HepG2 (cell line): ENCODE data around the gene DNMT3A. TPM values are rescaled to one million over a fixed set of nuclear protein-coding genes. Genes with fewer than 3 reads are reported as not detected.

Source experiments
- CCDC6 ChIP-seq: sonication (generic); formaldehyde crosslinking; IDR thresholded peaks from 2 replicates; pipeline ENCODE4 v1.8.1; 2022; ENCODE audit warnings: mild to moderate bottlenecking, missing genetic modification reagents, moderate library complexity
- DR1 ChIP-seq: sonication (generic); formaldehyde crosslinking; IDR thresholded peaks from 2 replicates; pipeline ENCODE4 v1.8.0; 2021; ENCODE audit warnings: mild to moderate bottlenecking, missing genetic modification reagents, inconsistent platforms
- FOXA3 ChIP-seq: IDR thresholded peaks from 2 replicates; pipeline ENCODE4 v1.6.1; 2016; ENCODE audit warnings: missing genetic modification reagents, missing compliant biosample characterization
- HES4 ChIP-seq: sonication (generic); formaldehyde crosslinking; IDR thresholded peaks from 2 replicates; pipeline ENCODE4 v1.9.0; 2021; ENCODE audit warnings: mild to moderate bottlenecking, missing genetic modification reagents, borderline replicate concordance
- HNRNPUL1 ChIP-seq: fragments of 200-400 bp; formaldehyde crosslinking; IDR thresholded peaks from 2 replicates; pipeline ENCODE4 v1.6.1; 2017; ENCODE audit warnings: low read depth, mild to moderate bottlenecking, low read length, moderate library complexity
- HOXD1 ChIP-seq: sonication (generic); formaldehyde crosslinking; IDR thresholded peaks from 2 replicates; pipeline ENCODE4 v1.5.0; 2020; ENCODE audit warnings: missing genetic modification reagents
- JUND ChIP-seq: sonication (generic); formaldehyde crosslinking; IDR thresholded peaks from 2 replicates; pipeline ENCODE4 v1.8.0; 2022; ENCODE audit warnings: mild to moderate bottlenecking, missing genetic modification reagents
- KDM5B ChIP-seq: sonication (generic); formaldehyde crosslinking; IDR thresholded peaks from 2 replicates; pipeline ENCODE4 v1.4.0; 2020; ENCODE audit warnings: missing genetic modification reagents, mild to moderate bottlenecking, borderline replicate concordance
- KLF15 ChIP-seq: sonication (generic); formaldehyde crosslinking; IDR thresholded peaks from 2 replicates; pipeline ENCODE4 v1.8.1; 2023; ENCODE audit warnings: borderline replicate concordance, mild to moderate bottlenecking, inconsistent platforms, missing genetic modification reagents, mixed read lengths
- PITX1 ChIP-seq: sonication (generic); formaldehyde crosslinking; IDR thresholded peaks from 2 replicates; pipeline ENCODE4 v1.5.1; 2020; ENCODE audit warnings: mild to moderate bottlenecking, missing genetic modification reagents
- PRDM15 ChIP-seq: sonication (generic); formaldehyde crosslinking; IDR thresholded peaks from 2 replicates; pipeline ENCODE4 v1.4.0; 2020; ENCODE audit warnings: missing genetic modification reagents
- SPEN ChIP-seq: sonication (generic); formaldehyde crosslinking; IDR thresholded peaks from 2 replicates; pipeline ENCODE4 v1.5.1; 2020; ENCODE audit warnings: low read depth, mild to moderate bottlenecking, missing genetic modification reagents
- UBTF ChIP-seq: sonication (generic); formaldehyde crosslinking; IDR thresholded peaks from 2 replicates; pipeline ENCODE4 v1.4.0; 2020; ENCODE audit warnings: mild to moderate bottlenecking, missing genetic modification reagents
- ZFX ChIP-seq: sonication (generic); formaldehyde crosslinking; IDR thresholded peaks from 2 replicates; pipeline ENCODE4 v1.4.0; 2020; ENCODE audit warnings: mild to moderate bottlenecking, low read depth, missing genetic modification reagents, moderate library complexity
- ZNF263 ChIP-seq: sonication (generic); formaldehyde crosslinking; IDR thresholded peaks from 2 replicates; pipeline ENCODE4 v1.4.0; 2020; ENCODE audit warnings: missing genetic modification reagents
- ZNF547 ChIP-seq: sonication (generic); formaldehyde crosslinking; IDR thresholded peaks from 2 replicates; pipeline ENCODE4 v1.5.1; 2020; ENCODE audit warnings: mild to moderate bottlenecking, missing genetic modification reagents
- ZNF619 ChIP-seq: sonication (generic); formaldehyde crosslinking; IDR thresholded peaks from 2 replicates; pipeline ENCODE4 v1.4.0; 2020; ENCODE audit warnings: mild to moderate bottlenecking, missing genetic modification reagents
- ZXDC ChIP-seq: sonication (generic); formaldehyde crosslinking; IDR thresholded peaks from 2 replicates; pipeline ENCODE4 v1.5.0; 2020; ENCODE audit warnings: mild to moderate bottlenecking, missing genetic modification reagents
- polyA plus RNA-seq, 8 experiments: library from polyadenylated mRNA; depleted of rRNA in 3 of 8; stranded (reverse) in 7 of 8; unstranded in 1 of 8; fragments of >200 nt; fragmentation: Illumina TruSeq in 4 of 8; extraction: Trizol in 4 of 8; gene quantifications; 2 replicates each; pipeline versions ENCODE4 v1.2.1 to v1.2.3, GENCODE V29; 2011 to 2016; ENCODE audit warnings: low read depth in 4 of 8, missing spikeins in 1 of 8, mixed read lengths in 1 of 8; ENCODE audit not compliant: insufficient read depth in 1 of 8
- total RNA-seq, 5 experiments: library from RNA; depleted of rRNA; stranded (reverse); fragments of >200 nt; fragmentation: Illumina TruSeq; extraction: Trizol; gene quantifications; 2 replicates each; pipeline ENCODE4 v1.2.3, GENCODE V29; 2016; ENCODE audit warnings: low read depth in 1 of 5
- TF ChIP-seq, protein P1 (sequence below): sonication (generic); formaldehyde crosslinking; IDR thresholded peaks from 2 replicates; pipeline ENCODE4 v1.9.0; 2022; ENCODE audit warnings: missing genetic modification reagents, mild to moderate bottlenecking, borderline replicate concordance

DNMT3A gene
- total and polyA plus RNA-seq, 2 of the 13 experiments (the other 11 are each of a cell fraction or from before 2014, with no cell fraction given): 14.7 to 29.1 TPM

DNA sequence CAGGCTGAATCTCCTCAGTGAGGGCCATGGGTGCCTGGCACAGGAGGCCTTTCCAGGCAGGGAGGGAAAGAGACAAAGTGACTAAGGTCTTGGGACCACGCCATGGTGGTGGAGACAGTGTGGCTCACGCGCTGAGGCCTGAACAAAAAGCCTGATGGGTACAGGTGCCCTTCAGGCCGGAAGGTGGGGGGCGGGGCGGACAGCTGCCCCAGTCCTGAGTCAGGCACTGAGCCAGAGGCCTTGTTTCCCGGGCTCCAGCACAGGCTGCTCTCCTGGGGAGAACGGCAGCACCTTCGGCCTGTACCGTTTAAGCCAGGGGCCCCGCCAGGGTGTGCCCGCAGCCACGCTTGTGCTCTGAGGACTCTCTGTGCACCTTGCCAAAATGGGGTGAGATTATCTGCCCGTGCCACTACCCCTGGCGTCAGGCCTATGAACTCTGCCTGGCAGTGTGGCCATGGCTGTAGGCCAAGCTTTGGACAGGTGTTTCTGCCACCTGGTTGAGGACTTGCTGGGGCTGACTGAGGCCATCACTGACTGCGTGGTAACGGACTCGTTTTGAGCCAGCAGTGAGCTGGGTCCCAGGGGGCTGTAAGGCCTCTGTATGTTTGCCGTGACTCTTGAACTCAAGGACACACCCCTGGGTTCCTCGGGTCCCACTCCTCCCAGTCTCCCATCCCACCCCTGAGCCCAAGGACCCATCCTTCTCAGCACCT is 31.7 kb upstream of the DNMT3A start (continued):
- peak; percentile 43; the same call in 1 of the 2 replicates for TF ChIP-seq SPEN (CRISPR knock-in tag)
- 0 out of 2 replicates have a peak, but pooled peaks have one; percentile 27 for TF ChIP-seq ZXDC (CRISPR knock-in tag)
- TF ChIP-seq ZFX (CRISPR knock-in tag): peak; percentile 67
- no peak for TF ChIP-seq KLF15 (CRISPR knock-in tag)
- TF ChIP-seq PITX1 (CRISPR knock-in tag): no peak
- TF ChIP-seq HNRNPUL1: no peak
- TF ChIP-seq JUND (CRISPR knock-in tag): no peak
- no peak for TF ChIP-seq UBTF (CRISPR knock-in tag)
- TF ChIP-seq, protein P1, sequence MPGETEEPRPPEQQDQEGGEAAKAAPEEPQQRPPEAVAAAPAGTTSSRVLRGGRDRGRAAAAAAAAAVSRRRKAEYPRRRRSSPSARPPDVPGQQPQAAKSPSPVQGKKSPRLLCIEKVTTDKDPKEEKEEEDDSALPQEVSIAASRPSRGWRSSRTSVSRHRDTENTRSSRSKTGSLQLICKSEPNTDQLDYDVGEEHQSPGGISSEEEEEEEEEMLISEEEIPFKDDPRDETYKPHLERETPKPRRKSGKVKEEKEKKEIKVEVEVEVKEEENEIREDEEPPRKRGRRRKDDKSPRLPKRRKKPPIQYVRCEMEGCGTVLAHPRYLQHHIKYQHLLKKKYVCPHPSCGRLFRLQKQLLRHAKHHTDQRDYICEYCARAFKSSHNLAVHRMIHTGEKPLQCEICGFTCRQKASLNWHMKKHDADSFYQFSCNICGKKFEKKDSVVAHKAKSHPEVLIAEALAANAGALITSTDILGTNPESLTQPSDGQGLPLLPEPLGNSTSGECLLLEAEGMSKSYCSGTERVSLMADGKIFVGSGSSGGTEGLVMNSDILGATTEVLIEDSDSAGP (CRISPR knock-in tag): peak; percentile 54; the same call in 1 of the 2 replicates
- no peak for TF ChIP-seq ZNF547
- TF ChIP-seq ZNF263 (CRISPR knock-in tag): 0 out of 2 replicates have a peak, but pooled peaks have one; percentile 51
- no peak for TF ChIP-seq FOXA3 (CRISPR knock-in tag)
- no peak for TF ChIP-seq HOXD1 (CRISPR knock-in tag)
- 0 out of 2 replicates have a peak, but pooled peaks have one; percentile 50 for TF ChIP-seq DR1
- no peak for TF ChIP-seq CCDC6 (CRISPR knock-in tag)
- no peak for TF ChIP-seq PRDM15 (CRISPR knock-in tag)
- TF ChIP-seq KDM5B (CRISPR knock-in tag): 0 out of 2 replicates have a peak, but pooled peaks have one; percentile 45
- TF ChIP-seq ZNF619: no peak
- TF ChIP-seq HES4 (CRISPR knock-in tag): 0 out of 2 replicates have a peak, but pooled peaks have one; percentile 60
